Islet of Langerhans (tissue), 1 donor: ENCODE data around the gene NR1H4.
A peak's percentile ranks its signal among the peaks of the same experiment; 100 is the strongest.
"Not testable (repeated sequence)": the region's sequence is repeated elsewhere in the genome, so short reads cannot be mapped to it uniquely, and the experiment has no call there.

Experiments used
- FAIRE-seq: peaks from one replicate; lab custom pipeline; 2011; peaks lifted over from hg19 to GRCh38; lab: Jason Lieb, UNC

NR1H4 gene

DNA sequence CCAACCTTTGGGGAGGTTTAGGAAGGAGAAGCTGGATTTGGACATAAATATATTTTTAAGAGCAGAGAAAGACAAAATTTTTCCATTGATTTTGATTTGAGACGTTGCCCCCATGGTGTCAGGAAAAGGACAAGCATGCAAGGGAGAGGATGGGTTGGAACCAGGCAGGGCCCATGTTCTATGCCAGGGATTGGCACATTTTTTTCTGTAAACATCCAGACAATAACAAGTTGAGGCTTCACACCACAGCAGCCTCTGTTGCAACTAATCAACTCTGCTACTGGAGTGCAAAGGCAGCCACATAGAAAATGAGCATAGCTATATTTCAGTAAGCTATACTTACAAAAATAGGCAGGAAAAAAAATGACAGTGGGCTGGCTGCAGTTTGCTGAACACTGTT is 44.7 kb downstream of the NR1H4 start:
- no peak for FAIRE-seq

DNA sequence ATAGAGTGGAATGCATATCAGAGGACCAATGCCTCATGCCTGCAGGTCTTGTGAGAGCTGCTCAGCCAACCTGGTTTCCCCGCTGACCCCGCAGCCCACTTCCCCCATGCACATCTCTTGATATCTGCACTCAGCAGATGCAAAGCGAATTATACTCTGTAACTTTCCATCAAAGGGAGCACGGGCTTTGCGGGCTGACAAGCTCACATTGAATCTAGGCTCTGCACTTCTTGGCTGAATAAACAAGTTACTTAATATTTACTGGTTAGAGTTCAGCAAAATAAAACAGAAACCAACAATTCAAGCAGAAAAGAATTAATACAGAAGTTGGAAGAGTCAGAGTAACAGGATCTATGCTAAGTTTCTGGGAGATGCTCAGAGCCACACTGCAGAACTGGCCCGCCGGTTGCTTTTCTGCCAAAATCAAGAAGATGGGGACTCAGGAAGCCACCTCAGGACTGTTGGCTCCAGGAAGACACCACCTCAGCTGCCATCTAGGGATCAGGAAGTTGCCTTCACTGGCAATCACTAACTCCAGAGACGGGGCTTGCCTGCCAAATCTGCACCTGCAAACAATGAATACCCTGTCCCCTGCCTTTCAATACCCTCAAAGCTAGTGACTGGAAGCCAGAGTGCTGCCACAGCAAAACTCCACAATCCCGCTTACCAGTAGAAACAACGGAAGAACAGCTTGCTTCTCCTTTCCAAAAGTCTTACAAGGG is 46.5 kb downstream of the NR1H4 start:
- no peak for FAIRE-seq

DNA sequence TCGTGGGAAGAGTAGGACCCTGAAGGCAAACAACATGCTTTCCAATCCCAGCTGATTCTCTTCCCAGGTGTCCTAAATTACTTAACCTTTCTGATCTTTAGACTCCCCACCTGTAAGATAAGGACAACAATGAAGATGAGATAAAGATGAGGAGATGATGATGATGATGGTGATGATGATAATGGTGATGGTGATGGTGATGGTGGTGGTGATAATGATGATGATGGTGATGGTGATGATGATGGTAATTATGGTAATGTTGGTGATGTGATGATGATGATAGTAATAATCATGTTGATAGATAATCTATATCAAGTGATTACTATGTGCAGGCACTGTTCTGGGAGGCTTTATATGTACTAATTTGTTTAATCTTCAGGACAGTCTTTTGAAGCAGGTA is 48.3 kb downstream of the NR1H4 start:
- FAIRE-seq = no peak

DNA sequence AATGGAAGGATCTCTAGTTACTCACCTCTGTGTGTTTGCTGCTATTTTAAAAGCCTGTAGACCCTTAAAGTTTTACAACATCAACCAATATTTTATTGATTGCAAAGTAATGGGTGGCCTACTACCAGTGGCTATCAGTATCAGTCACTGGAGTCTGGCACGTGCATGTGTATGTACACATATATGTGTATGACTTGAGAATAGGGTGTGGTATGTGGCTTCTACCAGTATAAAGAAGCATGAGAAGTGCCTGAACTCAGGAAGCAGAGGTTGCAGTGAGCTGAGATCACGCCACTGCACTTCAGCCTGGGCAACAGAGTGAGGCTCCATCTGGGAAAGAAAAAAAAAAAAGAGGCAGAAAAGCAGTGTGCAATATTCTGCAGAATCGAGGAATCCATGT is 54.4 kb downstream of the NR1H4 start:
- no peak for FAIRE-seq

DNA sequence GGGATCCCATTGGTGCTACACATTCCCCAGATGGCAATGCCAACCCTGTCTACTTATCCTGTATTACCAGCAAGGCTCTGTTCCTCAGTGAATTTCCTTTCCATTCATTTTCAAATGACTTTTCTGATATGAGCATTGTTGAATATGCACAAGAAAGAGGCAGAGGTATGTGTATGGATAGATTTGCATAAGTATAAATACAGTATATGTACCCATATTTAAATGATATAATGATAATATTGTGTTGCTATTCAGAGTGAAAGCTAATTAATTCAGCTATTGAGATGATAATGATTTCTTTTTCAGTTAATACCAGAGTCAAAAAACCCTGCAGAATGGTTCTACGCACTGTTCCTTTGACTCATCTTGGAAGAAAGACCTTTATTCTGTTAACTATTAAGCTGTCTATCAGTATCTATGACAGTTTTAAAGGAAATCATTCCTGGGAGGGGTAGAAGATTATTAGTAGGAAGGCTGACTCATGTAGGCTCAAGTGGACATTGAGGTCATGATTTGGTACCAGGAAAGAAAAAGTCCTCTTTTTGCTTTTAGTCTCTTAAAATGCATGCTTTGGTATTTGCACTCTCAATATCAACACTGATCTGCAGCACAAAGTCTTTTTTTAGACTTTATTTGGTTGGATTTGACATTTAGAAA is 54.9 kb downstream of the NR1H4 start:
- no peak for FAIRE-seq

DNA sequence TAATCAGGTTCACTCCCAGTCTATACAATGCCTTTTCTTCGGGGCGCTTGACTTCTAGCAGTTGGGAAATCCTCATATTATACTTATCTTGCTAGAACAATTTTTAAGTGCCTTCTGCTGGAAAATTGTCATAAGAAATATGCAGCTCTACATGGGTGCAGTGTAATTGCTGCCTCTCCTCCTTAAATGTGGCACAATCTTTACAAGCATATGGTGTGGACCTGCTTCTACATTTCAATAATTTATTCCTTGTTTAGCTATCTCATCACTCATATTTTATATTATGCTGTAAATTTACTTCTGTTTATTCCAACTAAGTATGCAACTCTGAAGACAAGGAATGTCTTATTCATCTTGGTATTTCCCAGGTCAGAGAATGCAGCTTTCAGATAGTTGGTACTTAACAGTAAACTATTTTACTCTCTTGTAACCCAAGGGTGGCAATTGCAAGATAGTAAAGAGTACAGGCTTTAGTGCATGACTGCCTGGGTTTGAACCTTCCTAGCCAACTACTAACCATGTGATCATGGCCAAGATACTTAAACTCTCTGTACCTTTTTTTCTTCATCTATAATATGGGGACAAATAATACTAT is 56.2 kb downstream of the NR1H4 start:
- FAIRE-seq = no peak

DNA sequence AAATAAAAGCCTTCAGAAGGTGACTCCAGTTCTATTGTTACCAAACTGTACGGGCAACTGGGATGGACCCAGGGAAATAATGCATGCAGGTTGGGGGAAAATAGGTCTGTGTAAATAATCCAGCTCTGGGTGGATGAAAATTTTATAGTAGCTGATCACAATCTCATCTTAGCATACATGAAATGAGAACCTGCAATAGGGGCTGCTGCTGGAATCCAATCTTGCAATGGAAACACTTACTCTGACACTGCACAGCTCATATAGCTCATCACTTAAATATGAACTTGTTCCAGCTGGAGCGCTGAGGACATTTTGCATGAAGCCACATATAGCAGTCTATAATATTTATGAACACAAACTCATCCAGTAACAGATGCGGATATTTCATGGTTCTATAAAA is 59.7 kb downstream of the NR1H4 start:
- no peak for FAIRE-seq

DNA sequence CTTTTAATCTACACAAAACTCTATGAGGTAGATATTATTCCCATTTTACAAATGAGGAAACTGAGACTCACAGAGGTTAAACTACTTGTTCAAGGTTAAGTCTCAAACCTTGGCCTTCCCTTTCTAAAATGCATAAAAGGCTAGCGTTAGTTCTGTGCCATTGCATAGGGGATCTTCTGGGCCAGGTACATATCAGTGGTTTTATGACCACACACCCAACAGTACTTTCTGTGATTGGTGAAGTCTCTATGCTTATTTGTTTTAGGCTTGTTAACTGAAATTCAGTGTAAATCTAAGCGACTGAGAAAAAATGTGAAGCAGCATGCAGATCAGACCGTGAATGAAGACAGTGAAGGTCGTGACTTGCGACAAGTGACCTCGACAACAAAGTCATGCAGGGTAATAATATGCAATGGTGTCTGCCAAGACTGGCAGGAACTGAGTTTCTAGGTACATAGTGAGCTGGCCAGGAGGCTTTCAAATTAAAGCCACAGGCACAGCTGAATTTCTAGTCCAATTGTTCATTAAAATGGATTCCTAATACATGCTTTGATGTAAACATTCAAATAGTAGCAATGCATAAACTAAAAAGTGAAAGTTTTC is 61.1 kb downstream of the NR1H4 start:
- no peak for FAIRE-seq

DNA sequence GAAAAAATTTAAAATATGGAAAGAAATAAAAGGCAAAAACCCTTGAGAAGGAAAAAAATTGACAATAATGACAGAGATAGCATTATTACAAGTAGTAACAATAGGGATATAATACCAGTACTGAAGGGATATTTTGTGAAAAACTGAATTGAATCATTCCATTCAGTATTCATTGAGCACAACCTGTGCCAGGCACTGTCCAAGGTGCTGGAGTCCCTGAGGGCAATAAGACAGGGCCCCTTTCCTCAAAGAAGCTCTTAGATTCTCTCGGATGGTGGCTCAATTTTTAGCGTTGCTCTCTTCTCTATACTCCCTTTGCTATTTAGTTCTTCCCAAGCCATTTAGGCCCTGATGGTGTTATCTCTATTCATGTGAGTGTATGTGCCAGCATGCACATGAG is 65.5 kb downstream of the NR1H4 start:
- FAIRE-seq = no peak

DNA sequence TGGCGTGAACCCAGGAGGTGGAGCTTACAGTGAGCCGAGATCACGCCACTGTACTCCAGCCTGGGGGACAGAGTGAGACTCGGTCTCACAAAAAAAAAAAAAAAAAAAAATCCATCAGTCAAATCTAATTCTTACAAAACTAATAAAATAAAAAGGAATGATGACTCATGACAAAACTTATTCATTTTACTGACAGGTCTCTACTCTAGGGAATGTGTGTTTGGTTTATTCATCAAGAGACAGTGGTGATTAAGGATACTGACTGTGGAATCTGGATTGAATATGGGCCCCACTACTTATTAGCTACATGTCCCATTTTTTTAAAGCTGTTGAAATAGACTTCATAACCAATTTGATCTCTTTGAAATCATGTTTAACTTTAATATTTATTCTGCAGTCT is 70.5 kb downstream of the NR1H4 start:
- no peak for FAIRE-seq

DNA sequence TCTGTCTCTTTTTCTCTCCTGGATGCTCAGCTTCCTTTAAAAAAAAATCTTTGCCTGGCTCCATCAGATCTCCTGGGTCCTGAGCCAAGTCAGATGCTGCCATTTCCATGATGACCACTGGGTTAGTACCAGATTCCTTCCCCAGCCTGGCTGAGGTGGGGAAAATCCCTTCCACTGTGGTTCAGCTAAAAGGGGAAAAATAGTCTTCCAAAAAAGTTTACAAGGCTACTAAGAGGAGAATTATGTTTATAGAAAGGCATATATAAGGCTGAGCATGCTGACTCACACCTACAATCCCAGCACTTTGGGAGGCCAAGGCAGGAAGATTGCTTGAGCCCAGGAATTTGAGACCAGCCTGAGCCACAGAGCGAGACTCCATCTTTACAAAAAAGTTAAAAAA is 71.4 kb downstream of the NR1H4 start:
- no peak for FAIRE-seq

DNA sequence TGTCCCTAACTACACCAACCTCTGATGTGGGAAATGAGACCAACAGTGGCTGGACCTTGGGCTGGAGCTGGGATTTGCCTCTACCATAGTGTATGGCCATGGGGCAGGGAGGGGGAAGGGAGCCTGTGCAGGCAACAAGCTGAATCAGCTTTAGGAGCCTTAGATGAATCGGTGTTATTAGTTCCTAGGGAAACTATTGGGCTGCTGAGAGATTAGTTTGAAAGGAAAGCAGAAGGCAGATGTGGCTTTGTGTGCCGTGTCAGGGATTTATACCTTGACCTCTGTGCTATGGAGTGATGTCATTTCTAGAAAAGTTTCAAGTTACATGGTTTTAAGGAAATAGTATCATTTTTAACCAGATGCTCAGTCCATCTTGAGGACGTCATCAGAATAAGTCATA is 80.3 kb downstream of the NR1H4 start:
- FAIRE-seq = no peak

DNA sequence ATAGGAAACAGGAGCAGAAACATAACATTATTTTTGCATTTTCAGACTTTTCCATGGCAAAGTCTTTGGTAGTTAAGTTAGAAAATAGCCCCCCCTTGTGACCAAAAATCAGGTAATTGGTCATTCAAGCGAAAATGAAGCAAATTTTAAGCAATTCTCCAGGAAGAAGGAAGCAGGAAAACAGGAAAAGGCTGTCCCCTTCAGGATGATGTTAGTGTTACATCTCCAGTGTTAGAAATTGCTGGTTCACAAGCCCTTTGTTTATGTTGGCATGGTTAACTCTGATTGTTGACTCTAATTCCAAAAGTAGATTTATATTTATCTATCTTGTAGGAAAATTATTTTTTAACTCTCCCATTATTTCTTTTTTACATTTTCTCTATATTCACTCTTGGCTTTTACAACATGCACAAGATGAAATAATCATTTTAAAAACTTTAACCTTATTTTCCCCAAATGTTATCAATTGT is 81.0 kb downstream of the NR1H4 start:
- FAIRE-seq = peak; percentile 97

DNA sequence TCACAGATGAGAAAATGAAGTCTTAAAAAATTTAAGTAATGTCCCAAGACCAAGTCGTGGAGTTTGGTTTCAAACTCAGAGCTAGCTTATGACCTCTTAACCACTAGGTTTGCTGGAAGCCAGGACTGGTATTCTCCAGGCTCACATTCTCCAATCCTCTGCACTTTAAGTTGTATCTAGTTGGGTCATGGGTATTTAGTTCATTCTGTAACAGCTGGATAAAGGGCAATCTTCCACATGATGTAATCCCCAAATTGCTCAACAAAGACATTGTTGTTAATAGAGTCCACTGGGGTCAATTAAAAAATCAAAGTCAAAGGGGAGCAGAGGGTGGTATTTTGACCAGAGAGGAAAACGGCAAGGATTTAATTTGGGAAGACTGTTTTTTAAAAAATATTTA is 82.1 kb downstream of the NR1H4 start:
- no peak for FAIRE-seq

DNA sequence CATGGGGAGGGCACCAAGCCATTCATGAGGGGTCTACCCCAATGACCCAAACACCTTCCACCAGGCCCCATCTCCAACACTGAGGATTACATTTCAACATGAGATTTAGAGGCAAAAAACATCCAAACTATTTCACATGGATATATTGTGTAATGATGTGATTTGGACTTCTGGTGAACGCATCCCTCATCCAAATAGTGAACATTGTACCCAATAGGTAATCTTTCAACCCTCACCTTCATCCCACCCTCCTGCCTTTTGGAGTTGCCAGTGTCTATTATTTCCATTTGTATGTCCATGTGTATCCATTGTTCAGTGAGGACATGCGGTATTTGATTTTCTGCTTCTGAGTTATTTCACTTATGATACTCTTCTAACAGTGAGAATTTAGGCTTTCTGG is 83.7 kb downstream of the NR1H4 start:
- FAIRE-seq = no peak

DNA sequence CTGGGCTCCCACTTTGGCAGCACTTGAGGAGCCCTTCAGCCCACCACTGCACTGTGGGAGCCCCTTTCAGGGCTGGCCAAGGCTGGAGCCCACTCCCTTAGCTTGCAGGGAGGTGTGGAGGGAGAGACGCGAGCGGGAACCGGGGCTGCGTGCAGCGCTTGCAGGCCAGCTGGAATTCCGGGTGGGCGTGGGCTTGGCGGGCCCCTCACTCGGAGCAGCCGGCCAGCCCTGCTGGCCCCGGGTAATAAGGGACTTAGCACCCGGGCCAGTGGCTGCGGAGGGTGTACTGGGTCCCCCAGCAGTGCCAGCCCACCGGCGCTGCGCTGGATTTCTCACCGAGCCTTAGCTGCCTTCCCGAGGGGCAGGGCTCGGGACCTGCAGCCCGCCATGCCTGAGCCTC is 85.6 kb downstream of the NR1H4 start:
- not testable (repeated sequence) for FAIRE-seq

DNA sequence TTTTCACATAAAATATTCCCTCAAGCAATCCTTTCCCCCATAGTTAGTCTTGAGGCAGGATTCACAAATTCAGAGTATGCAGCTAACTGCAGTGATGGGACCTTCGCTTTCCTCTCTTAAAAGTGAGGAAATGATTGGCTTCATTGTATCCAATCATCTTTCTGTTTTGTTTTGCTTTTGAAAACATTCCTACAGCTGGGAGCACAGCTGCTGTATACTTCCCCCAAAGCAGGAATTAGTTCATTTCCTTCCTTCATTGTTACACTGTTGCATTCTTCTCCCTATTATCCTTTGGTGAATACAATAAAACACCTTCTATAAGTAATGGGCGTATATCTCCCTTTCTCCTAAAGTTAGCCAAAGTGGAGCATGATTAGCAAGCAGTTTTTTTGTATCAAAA is 90.4 kb downstream of the NR1H4 start:
- no peak for FAIRE-seq

DNA sequence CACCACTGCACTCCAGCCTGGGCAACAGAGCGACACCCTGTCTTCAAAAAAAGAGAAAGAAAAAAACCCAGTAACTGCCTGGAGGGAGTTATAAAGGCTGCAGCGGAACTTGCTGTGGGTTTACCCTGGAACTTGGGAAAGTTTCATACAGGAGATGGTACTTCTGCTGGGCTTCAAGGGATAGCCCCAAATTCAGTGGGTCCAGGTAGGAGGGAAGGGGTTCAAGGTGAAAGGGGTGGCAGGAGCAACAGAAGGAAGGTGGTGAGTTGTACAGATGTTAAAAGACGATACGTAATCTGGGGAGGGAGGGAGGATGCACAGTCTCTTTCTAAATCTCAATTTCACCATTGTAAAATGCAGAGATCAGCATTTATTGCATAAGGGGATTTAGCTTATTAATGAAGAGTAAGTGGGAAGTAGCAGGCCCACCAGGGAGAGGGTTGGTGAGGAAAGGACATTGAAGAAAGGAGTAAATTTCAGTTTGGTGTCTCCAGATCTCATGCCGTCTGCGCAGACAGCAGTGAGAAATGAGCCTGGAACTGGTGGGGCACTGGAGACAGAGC is 91.3 kb downstream of the NR1H4 start:
- FAIRE-seq = no peak

DNA sequence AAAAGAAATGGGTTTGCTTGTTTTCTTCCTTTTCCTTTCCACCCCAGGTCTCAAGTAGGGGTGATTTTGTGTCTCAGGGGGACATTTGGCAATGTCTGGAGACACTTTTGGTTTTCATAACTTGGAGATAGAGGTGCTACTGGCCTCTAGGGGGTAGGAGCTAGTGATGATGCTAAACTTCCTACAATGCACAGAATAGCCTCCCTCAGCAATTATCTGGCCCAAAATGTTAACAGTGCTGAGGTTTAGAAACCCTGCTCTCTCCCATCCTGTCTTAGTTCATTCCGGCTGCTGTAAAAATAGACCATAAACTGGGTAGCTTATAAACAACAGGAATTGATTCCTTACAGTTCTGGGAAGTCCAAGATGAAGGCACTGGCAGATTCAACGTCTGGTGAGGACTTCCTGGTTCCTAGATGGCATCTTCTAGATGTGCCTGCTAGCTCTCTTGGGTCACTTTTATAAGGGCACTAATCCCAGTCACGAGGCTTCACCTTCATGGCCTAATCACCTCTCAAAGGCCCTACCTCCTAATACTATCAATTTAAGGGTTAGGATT is 92.4 kb downstream of the NR1H4 start:
- no peak for FAIRE-seq

DNA sequence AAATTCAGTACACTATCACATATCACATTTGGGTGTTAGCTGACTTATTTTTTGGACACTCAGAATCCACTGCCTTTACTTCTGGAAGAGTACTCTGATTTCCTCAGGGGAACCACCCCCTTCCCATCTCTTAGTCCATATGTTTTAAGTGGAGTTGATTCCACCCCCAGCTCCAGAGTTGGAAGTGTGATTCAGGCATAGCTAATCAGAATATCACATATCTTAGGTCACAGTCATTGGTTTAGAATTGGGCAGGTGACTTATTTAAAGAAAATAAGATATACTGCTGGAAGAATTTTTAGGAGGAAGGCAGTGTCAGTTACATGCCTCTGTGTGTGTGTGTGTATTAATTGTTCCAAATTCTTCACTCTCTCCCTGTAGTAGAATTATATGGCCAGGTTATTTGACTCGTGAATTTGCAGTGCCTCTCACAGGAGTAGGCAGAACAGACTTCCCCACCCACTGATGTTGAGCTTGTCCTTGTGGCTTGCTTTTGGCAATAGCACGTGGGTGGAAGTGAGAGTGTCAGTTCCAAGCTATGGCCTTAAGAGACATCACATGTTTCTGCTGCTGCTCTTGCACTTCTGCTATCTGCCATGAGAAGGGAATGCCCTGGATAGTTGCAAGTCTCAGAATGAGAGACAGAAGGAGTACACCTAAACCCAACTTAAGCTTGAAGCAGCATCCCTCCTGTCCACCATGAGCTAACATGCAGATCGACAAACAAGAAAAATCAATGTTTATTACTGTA is 93.4 kb downstream of the NR1H4 start:
- FAIRE-seq = no peak

DNA sequence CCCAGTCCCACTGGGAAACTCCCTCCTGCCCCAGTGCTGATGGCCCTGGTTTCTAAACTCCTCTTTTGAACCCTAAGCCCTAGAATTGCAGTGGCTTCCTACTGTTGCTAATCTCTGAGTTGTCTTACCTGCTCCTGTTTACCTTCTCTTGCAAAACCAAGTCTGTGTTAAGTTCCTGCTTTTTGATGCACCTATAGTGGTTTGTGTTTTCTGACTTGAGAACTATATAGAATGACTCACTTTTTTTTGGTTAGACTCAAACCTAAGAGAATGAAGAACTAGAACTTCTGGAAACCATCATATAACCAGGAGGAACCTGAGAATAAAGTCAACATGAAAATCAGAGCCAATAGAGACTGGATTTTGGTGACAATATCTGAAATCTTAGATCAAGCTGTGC is 94.3 kb downstream of the NR1H4 start:
- no peak for FAIRE-seq

DNA sequence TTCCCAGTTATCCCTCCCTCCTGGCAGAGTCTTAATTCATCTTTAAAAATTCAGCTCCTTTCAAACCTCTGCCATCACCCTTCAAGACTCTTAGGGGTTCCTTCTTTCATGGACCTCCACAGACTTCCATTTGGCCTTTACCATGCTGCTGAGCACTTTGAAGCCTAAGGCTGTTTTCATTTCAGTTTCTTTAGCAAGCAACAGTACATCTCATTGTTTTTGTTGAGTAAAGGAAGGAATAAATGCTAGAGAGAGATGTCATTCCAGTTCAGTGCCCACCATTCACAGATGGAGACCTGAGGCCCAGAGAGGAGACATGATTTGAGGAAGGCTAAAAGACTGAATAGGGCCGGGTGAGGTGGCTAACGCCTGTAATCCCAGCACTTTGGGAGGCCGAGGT is 98.5 kb downstream of the NR1H4 start:
- FAIRE-seq = no peak
